WTC11 (cell line): ENCODE results near the gene NUDT22. TPM values are rescaled to one million over a fixed set of nuclear protein-coding genes. Genes with fewer than 3 reads are reported as not detected.

Source experiments
- ATAC-seq: fragments of 200-7000 bp; cut with Tn5 transposase; 2 replicates; pipeline ENCODE4 v1.10.0; 2021; ENCODE audit warnings: mild to moderate bottlenecking, moderate library complexity
- CTCF ChIA-PET: fragments of 300-600 bp; sonication (Branson Sonifier 250); formaldehyde crosslinking; loops from one replicate; lab custom pipeline; 2021; ENCODE audit warnings: antibody characterized with exemption; lab: Charles Lee
- POLR2A ChIA-PET: fragments of 350-600 bp; sonication (Branson Sonifier 250); formaldehyde crosslinking; loops from one replicate; lab custom pipeline; 2021; ENCODE audit warnings: antibody characterized with exemption; lab: Charles Lee
- DNase-seq: peaks from one replicate; pipeline ENCODE4 v3.0.0; 2021; ENCODE audit warnings: low spot score
- H3K27ac Mint-ChIP-seq: 2 replicates; pipeline ENCODE4 v1.8.0; 2021; ENCODE audit warnings: mixed read lengths
- H3K27me3 Mint-ChIP-seq: 2 replicates; pipeline ENCODE4 v1.8.0; 2021; ENCODE audit warnings: low read depth, mild to moderate bottlenecking, moderate library complexity, mixed read lengths
- H3K36me3 Mint-ChIP-seq: 2 replicates; pipeline ENCODE4 v1.8.0; 2021; ENCODE audit warnings: mixed read lengths
- H3K4me1 Mint-ChIP-seq: 2 replicates; pipeline ENCODE4 v1.8.0; 2022; ENCODE audit warnings: mixed read lengths
- H3K4me3 Mint-ChIP-seq: 2 replicates; pipeline ENCODE4 v1.8.0; 2021; ENCODE audit warnings: mild to moderate bottlenecking, moderate library complexity, mixed read lengths
- H3K9me3 Mint-ChIP-seq: 2 replicates; pipeline ENCODE4 v1.8.0; 2021; ENCODE audit warnings: mixed read lengths
- AFF4 ChIP-seq: sonication (generic); formaldehyde crosslinking; IDR thresholded peaks from 2 replicates; pipeline ENCODE4 v1.8.1; 2023; ENCODE audit warnings: mild to moderate bottlenecking, missing genetic modification reagents, borderline replicate concordance
- AR ChIP-seq: fragments of 250-450 bp; sonication (Bioruptor Pico); IDR thresholded peaks from 2 replicates; pipeline ENCODE4 v1.9.0; 2021; ENCODE audit warnings: mild to moderate bottlenecking
- E2F1 ChIP-seq: sonication (generic); formaldehyde crosslinking; IDR thresholded peaks from 2 replicates; pipeline ENCODE4 v1.8.0; 2022; ENCODE audit warnings: mild to moderate bottlenecking, missing genetic modification reagents
- ELF4 ChIP-seq: sonication (generic); formaldehyde crosslinking; IDR thresholded peaks from 2 replicates; pipeline ENCODE4 v1.8.1; 2022; ENCODE audit warnings: low read depth, mild to moderate bottlenecking, moderate library complexity, missing genetic modification reagents
- IRF2 ChIP-seq: sonication (generic); formaldehyde crosslinking; IDR thresholded peaks from 2 replicates; pipeline ENCODE4 v1.8.0; 2022; ENCODE audit warnings: low read depth, missing genetic modification reagents, borderline replicate concordance
- JAZF1 ChIP-seq: fragments of 250-450 bp; sonication (Bioruptor Pico); IDR thresholded peaks from 2 replicates; pipeline ENCODE4 v1.9.0; 2021; ENCODE audit warnings: moderate library complexity, mild to moderate bottlenecking, inconsistent platforms
- KAT7 ChIP-seq: sonication (generic); formaldehyde crosslinking; IDR thresholded peaks from 2 replicates; pipeline ENCODE4 v1.8.1; 2023; ENCODE audit warnings: missing genetic modification reagents, mild to moderate bottlenecking, borderline replicate concordance
- MLX ChIP-seq: sonication (generic); formaldehyde crosslinking; IDR thresholded peaks from 2 replicates; pipeline ENCODE4 v1.8.1; 2023; ENCODE audit warnings: mild to moderate bottlenecking, missing genetic modification reagents, moderate library complexity
- MXD4 ChIP-seq: fragments of 250-450 bp; sonication (Bioruptor Pico); IDR thresholded peaks from 2 replicates; pipeline ENCODE4 v1.8.0; 2021; ENCODE audit warnings: mild to moderate bottlenecking, moderate library complexity, borderline replicate concordance
- NFYB ChIP-seq: sonication (generic); formaldehyde crosslinking; conservative IDR thresholded peaks from 2 replicates; pipeline ENCODE4 v1.8.0; 2022; ENCODE audit warnings: low read depth, missing genetic modification reagents
- NR1H2 ChIP-seq: sonication (generic); formaldehyde crosslinking; IDR thresholded peaks from 2 replicates; pipeline ENCODE4 v1.9.0; 2021; ENCODE audit warnings: mild to moderate bottlenecking, moderate library complexity, missing genetic modification reagents
- NR3C1 ChIP-seq: sonication (generic); formaldehyde crosslinking; conservative IDR thresholded peaks from 2 replicates; pipeline ENCODE4 v1.8.1; 2023; ENCODE audit warnings: low read depth, mild to moderate bottlenecking, missing genetic modification reagents
- RELA ChIP-seq: sonication (generic); formaldehyde crosslinking; IDR thresholded peaks from 2 replicates; pipeline ENCODE4 v1.8.1; 2022; ENCODE audit warnings: missing genetic modification reagents, mild to moderate bottlenecking, borderline replicate concordance
- SP1 ChIP-seq: sonication (generic); formaldehyde crosslinking; conservative IDR thresholded peaks from 2 replicates; pipeline ENCODE4 v1.8.1; 2022; ENCODE audit warnings: missing genetic modification reagents
- TP53 ChIP-seq: sonication (generic); formaldehyde crosslinking; IDR thresholded peaks from 2 replicates; pipeline ENCODE4 v1.8.1; 2023; ENCODE audit warnings: mild to moderate bottlenecking, missing genetic modification reagents
- ZBTB21 ChIP-seq: sonication (generic); formaldehyde crosslinking; IDR thresholded peaks from 2 replicates; pipeline ENCODE4 v1.8.1; 2023; ENCODE audit warnings: mild to moderate bottlenecking, missing genetic modification reagents, borderline replicate concordance
- ZNF219 ChIP-seq: sonication (generic); formaldehyde crosslinking; IDR thresholded peaks from 2 replicates; pipeline ENCODE4 v1.8.0; 2023; ENCODE audit warnings: missing genetic modification reagents, mild to moderate bottlenecking, borderline replicate concordance
- ZNF317 ChIP-seq: sonication (generic); formaldehyde crosslinking; IDR thresholded peaks from 2 replicates; pipeline ENCODE4 v1.8.1; 2023; ENCODE audit warnings: low read depth, mild to moderate bottlenecking, moderate library complexity, missing genetic modification reagents, borderline replicate concordance
- ZNF425 ChIP-seq: fragments of 250-450 bp; sonication (Bioruptor Pico); conservative IDR thresholded peaks from 2 replicates; pipeline ENCODE4 v1.9.0; 2021; ENCODE audit warnings: mild to moderate bottlenecking
- ZNF671 ChIP-seq: fragments of 250-450 bp; sonication (Bioruptor Pico); IDR thresholded peaks from 2 replicates; pipeline ENCODE4 v1.8.0; 2021; ENCODE audit warnings: mild to moderate bottlenecking
- ZSCAN18 ChIP-seq: fragments of 250-450 bp; sonication (Bioruptor Pico); IDR thresholded peaks from 2 replicates; pipeline ENCODE4 v2.1.2; 2022; ENCODE audit warnings: mild to moderate bottlenecking, moderate library complexity
- total RNA-seq: library from RNA; stranded (reverse); gene quantifications from 3 replicates; pipeline ENCODE4 v1.2.3, GENCODE V29; 2021

Gene NUDT22
- total RNA-seq, 1 experiment from 2014 or later = 64.4 TPM

GRCh38 chr11:64226507-64227051, 505 bp downstream of the NUDT22 start:
- no peaks in the 10 kb centered on the region for H3K9me3 Mint-ChIP-seq
- H3K27me3 Mint-ChIP-seq = no peaks in the 10 kb centered on the region
- ATAC-seq (peak; percentile 3), DNase-seq (no peak)
- TF ChIP-seq ZBTB21 (CRISPR knock-in tag) (no peak), E2F1 (CRISPR knock-in tag) (no peak), ZNF671 (CRISPR knock-in tag) (no peak), NR3C1 (CRISPR knock-in tag) (no peak), ZNF425 (CRISPR knock-in tag) (no peak), TP53 (CRISPR knock-in tag) (no peak), RELA (CRISPR knock-in tag) (no peak), MXD4 (CRISPR knock-in tag) (no peak), ELF4 (no peak)
- H3K4me3 Mint-ChIP-seq = peak overlapping the region; percentile 81
- H3K27ac Mint-ChIP-seq = no peak overlapping the region
- CTCF ChIA-PET = interaction anchor here (0.6 to 3.8 kb wide), 18 partner anchors 9 to 130 kb away, joined by 3 to 27 read pairs (median 5); partner anchors contain the start of genes ESRRA, FERMT3, MACROD1 and PLCB3
- H3K36me3 Mint-ChIP-seq = no peaks in the 10 kb centered on the region
- POLR2A ChIA-PET = interaction anchor here (0.9 to 1.9 kb wide), 7 partner anchors 20 to 309 kb away, joined by 3 to 13 read pairs (median 3); partner anchors contain the start of genes FERMT3, PLCB3, PPP1R14B and RCOR2
- peaks cover 28% of the 10 kb centered on the region for H3K4me1 Mint-ChIP-seq

- DNase-seq (no peak), ATAC-seq (no peak)
- no peak for TF ChIP-seq AR (CRISPR knock-in tag)
- TF ChIP-seq JAZF1 (CRISPR knock-in tag) = no peak
- no peak for TF ChIP-seq ZNF219 (CRISPR knock-in tag)
- no peak for TF ChIP-seq NR1H2
- no peak for TF ChIP-seq IRF2
- no peak for TF ChIP-seq KAT7 (CRISPR knock-in tag)
- TF ChIP-seq ZNF317 (CRISPR knock-in tag) = no peak
- TF ChIP-seq TP53 (CRISPR knock-in tag) = no peak
- TF ChIP-seq NFYB (CRISPR knock-in tag) = no peak
- TF ChIP-seq SP1 (CRISPR knock-in tag) = no peak
- TF ChIP-seq MLX (CRISPR knock-in tag) = no peak
- TF ChIP-seq ZSCAN18 = no peak
- TF ChIP-seq AFF4 (CRISPR knock-in tag) = no peak
- Mint-ChIP-seq H3K27ac (no peak overlapping the region), H3K9me3 (no peaks in the 10 kb centered on the region), H3K4me3 (peak overlapping the region; percentile 81), H3K4me1 (peaks cover 34% of the 10 kb centered on the region), H3K27me3 (peaks cover 7% of the 10 kb centered on the region), H3K36me3 (no peaks in the 10 kb centered on the region)
- CTCF ChIA-PET = interaction anchor here (0.6 to 3.8 kb wide), 5 partner anchors 10 to 198 kb away, joined by 3 to 27 read pairs (median 15); partner anchors contain the start of gene FERMT3
- POLR2A ChIA-PET = interaction anchor here (1.4 to 1.9 kb wide), 3 partner anchors 16 to 73 kb away, joined by 3 to 5 read pairs (median 4); partner anchors contain the start of gene PPP1R14B
Measured at GRCh38 chr11:64227405-64227956, 1.4 kb downstream of the NUDT22 start.
